ENCODE measurements around the gene MEA1.

DNA sequence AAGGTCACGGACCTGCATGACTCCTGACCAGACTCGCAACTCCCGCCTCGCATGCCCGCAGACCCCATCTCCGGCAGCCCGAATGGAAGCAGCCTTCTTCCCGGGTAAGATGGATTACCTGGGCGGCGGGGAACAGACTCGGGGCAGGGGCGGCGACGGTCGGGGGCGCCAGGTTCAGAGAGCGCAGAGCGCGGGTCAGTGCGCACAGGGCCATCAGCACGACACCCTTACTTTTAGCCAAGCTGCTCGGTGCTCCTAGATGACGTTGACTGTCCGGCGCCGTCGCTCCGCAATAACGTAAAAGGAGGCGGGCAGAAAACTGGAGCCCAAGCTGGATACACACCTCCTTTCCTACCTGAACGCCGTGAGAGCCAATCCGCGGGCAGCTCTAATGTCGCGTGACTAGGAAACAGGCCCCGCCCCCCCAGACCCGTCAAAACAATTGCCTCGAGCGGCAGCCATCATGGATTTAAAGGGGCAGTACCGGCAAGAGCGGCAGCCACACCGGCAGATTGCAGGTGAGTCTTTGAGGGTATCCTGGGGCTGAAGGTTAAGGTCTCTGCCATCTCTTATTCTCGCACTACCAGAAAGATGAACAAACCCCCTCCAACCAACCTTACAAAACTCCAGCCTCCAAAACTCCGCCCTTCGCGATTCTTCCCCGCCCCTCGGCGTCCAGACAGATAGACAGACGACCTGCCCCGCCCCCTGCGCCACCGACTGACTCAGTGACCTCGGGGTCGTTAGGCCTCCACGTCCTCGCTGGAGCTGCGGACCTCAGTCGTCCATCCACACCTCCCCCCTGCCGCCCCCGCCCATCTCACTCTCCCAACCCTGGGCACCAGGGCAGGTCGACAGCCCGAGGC lies 45.7 kb upstream of the MEA1 start, which contains the start of the genes KLC4 and MRPL2:
- TF ChIP-seq, protein P1, sequence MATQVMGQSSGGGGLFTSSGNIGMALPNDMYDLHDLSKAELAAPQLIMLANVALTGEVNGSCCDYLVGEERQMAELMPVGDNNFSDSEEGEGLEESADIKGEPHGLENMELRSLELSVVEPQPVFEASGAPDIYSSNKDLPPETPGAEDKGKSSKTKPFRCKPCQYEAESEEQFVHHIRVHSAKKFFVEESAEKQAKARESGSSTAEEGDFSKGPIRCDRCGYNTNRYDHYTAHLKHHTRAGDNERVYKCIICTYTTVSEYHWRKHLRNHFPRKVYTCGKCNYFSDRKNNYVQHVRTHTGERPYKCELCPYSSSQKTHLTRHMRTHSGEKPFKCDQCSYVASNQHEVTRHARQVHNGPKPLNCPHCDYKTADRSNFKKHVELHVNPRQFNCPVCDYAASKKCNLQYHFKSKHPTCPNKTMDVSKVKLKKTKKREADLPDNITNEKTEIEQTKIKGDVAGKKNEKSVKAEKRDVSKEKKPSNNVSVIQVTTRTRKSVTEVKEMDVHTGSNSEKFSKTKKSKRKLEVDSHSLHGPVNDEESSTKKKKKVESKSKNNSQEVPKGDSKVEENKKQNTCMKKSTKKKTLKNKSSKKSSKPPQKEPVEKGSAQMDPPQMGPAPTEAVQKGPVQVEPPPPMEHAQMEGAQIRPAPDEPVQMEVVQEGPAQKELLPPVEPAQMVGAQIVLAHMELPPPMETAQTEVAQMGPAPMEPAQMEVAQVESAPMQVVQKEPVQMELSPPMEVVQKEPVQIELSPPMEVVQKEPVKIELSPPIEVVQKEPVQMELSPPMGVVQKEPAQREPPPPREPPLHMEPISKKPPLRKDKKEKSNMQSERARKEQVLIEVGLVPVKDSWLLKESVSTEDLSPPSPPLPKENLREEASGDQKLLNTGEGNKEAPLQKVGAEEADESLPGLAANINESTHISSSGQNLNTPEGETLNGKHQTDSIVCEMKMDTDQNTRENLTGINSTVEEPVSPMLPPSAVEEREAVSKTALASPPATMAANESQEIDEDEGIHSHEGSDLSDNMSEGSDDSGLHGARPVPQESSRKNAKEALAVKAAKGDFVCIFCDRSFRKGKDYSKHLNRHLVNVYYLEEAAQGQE (tag by site-specific recombination; IDR thresholded peaks at IDR 0.05), result no peak
- TF ChIP-seq ZNF473 (tag by site-specific recombination; IDR thresholded peaks at IDR 0.05) (no peak), SETDB1 (IDR thresholded peaks at IDR 0.05; ENCODE audit: insufficient read length, low read length) (no peak), ZNF169 (tag by site-specific recombination; IDR thresholded peaks at IDR 0.05) (no peak), ZNF544 (tag by site-specific recombination; IDR thresholded peaks at IDR 0.05) (no peak), ZNF184 (tag by site-specific recombination; IDR thresholded peaks at IDR 0.05) (no peak), ZNF76 (tag by site-specific recombination; IDR thresholded peaks at IDR 0.05; ENCODE audit: borderline replicate concordance, low read depth) (peak; percentile 54; the same call in 1 of the 2 replicates), ZNF426 (tag by site-specific recombination; IDR thresholded peaks at IDR 0.05) (no peak)
- TF ChIP-seq, protein P2, sequence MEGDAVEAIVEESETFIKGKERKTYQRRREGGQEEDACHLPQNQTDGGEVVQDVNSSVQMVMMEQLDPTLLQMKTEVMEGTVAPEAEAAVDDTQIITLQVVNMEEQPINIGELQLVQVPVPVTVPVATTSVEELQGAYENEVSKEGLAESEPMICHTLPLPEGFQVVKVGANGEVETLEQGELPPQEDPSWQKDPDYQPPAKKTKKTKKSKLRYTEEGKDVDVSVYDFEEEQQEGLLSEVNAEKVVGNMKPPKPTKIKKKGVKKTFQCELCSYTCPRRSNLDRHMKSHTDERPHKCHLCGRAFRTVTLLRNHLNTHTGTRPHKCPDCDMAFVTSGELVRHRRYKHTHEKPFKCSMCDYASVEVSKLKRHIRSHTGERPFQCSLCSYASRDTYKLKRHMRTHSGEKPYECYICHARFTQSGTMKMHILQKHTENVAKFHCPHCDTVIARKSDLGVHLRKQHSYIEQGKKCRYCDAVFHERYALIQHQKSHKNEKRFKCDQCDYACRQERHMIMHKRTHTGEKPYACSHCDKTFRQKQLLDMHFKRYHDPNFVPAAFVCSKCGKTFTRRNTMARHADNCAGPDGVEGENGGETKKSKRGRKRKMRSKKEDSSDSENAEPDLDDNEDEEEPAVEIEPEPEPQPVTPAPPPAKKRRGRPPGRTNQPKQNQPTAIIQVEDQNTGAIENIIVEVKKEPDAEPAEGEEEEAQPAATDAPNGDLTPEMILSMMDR (tag by site-specific recombination; IDR thresholded peaks at IDR 0.05), result no peak
